IMR-90 (cell line): Measurements from ENCODE around the gene CCNT2. TPM values are rescaled to one million over a fixed set of nuclear protein-coding genes. Genes with fewer than 3 reads are reported as not detected.

Experiments
- ATAC-seq: fragments of 200-7000 bp; cut with Tn5 transposase; 2 replicates; pipeline ENCODE4 v1.9.1; 2020; ENCODE audit warnings: low read depth, mild to moderate bottlenecking, moderate library complexity
- BruUV-seq: library from RNA; stranded (reverse); fragments of 400-500 nt; replicated peaks from 2 replicates; lab custom pipeline; 2021; lab: Mats Ljungman, UMichigan
- CTCF ChIA-PET: fragments of 300-600 bp; formaldehyde crosslinking; extraction: SDS; loops from one replicate; lab custom pipeline; 2021; ENCODE audit warnings: antibody characterized with exemption; lab: Yijun Ruan, JAX
- POLR2A ChIA-PET: fragments of 300-600 bp; sonication (Branson Sonifier 250); formaldehyde crosslinking; loops from one replicate; lab custom pipeline; 2022; ENCODE audit warnings: antibody characterized with exemption; ENCODE audit not compliant: unreplicated experiment; lab: Charles Lee
- DNase-seq: peaks from one replicate; pipeline ENCODE4 v3.0.0; 2013
- H2AFZ ChIP-seq: replicated peaks from 2 replicates; pipeline ENCODE3; 2013; ENCODE audit warnings: low read length, mild to moderate bottlenecking; ENCODE audit not compliant: poor library complexity
- H2AK5ac ChIP-seq: 2 replicates; pipeline ENCODE4 v1.6.1; 2013; ENCODE audit warnings: low read depth, low read length, inconsistent platforms
- H2AK9ac ChIP-seq: replicated peaks from 2 replicates; pipeline ENCODE3; 2013; ENCODE audit warnings: mild to moderate bottlenecking, low read depth, low read length, moderate library complexity; ENCODE audit not compliant: poor library complexity
- H2BK120ac ChIP-seq: 2 replicates; pipeline ENCODE4 v1.6.1; 2013; ENCODE audit warnings: low read depth, low read length, inconsistent platforms
- H2BK15ac ChIP-seq: 3 replicates; pipeline ENCODE4 v1.6.1; 2013; ENCODE audit warnings: low read depth, low read length, inconsistent platforms
- H2BK20ac ChIP-seq: 2 replicates; pipeline ENCODE4 v1.6.1; 2013; ENCODE audit warnings: low read depth, mild to moderate bottlenecking, inconsistent platforms, low read length, moderate library complexity
- H2BK5ac ChIP-seq: 2 replicates; pipeline ENCODE4 v1.6.1; 2013; ENCODE audit warnings: mild to moderate bottlenecking, low read depth, low read length, inconsistent platforms; ENCODE audit not compliant: poor library complexity, severe bottlenecking
- H3K14ac ChIP-seq: replicated peaks from 2 replicates; pipeline ENCODE4 v1.6.1; 2013; ENCODE audit warnings: low read depth, low read length, inconsistent platforms
- H3K18ac ChIP-seq: 2 replicates; pipeline ENCODE4 v1.6.1; 2013; ENCODE audit warnings: low read depth, low read length, control low read depth
- H3K23ac ChIP-seq: 2 replicates; pipeline ENCODE4 v1.6.1; 2013; ENCODE audit warnings: low read depth, low read length, inconsistent platforms
- H3K27ac ChIP-seq: 2 replicates; pipeline ENCODE4 v1.5.1; 2013; ENCODE audit warnings: mild to moderate bottlenecking, control low read depth, low read length; ENCODE audit not compliant: insufficient read depth
- H3K27me3 ChIP-seq: 2 replicates; pipeline ENCODE4 v1.6.1; 2013; ENCODE audit warnings: low read length; ENCODE audit not compliant: control insufficient read depth, insufficient read depth
- H3K36me3 ChIP-seq: 2 replicates; pipeline ENCODE4 v1.6.1; 2013; ENCODE audit warnings: low read length, mixed read lengths; ENCODE audit not compliant: control insufficient read depth, insufficient read depth
- H3K4ac ChIP-seq: 2 replicates; pipeline ENCODE4 v1.6.1; 2013; ENCODE audit warnings: low read depth, low read length, inconsistent platforms
- H3K4me1 ChIP-seq: 2 replicates; pipeline ENCODE4 v1.6.1; 2013; ENCODE audit warnings: low read length, mixed read lengths; ENCODE audit not compliant: control insufficient read depth, insufficient read depth
- H3K4me2 ChIP-seq: 2 replicates; pipeline ENCODE4 v1.6.1; 2013; ENCODE audit warnings: low read depth, mild to moderate bottlenecking, control low read depth, low read length, moderate library complexity
- H3K4me3 ChIP-seq: 2 replicates; pipeline ENCODE4 v1.5.1; 2013; ENCODE audit warnings: low read depth, mild to moderate bottlenecking, control low read depth, low read length, moderate library complexity; ENCODE audit not compliant: insufficient read depth
- H3K56ac ChIP-seq: 2 replicates; pipeline ENCODE4 v1.6.1; 2013; ENCODE audit warnings: low read length, inconsistent platforms; ENCODE audit not compliant: insufficient read depth; ENCODE audit errors: extremely low read depth
- H3K79me1 ChIP-seq, 2 experiments: 2 replicates each; pipeline ENCODE4 v1.6.1; 2013; ENCODE audit warnings: low read length in 2 of 2, inconsistent platforms in 1 of 2, low read depth in 1 of 2
- H3K9ac ChIP-seq: 2 replicates; pipeline ENCODE4 v1.6.1; 2013; ENCODE audit warnings: low read depth, low read length, control low read depth
- H3K9me1 ChIP-seq: 2 replicates; pipeline ENCODE4 v1.6.1; 2013; ENCODE audit warnings: low read length, inconsistent platforms; ENCODE audit not compliant: insufficient read depth
- H3K9me3 ChIP-seq: 2 replicates; pipeline ENCODE4 v1.6.1; 2013; ENCODE audit warnings: low read length; ENCODE audit not compliant: control insufficient read depth, insufficient read depth
- H4K20me1 ChIP-seq: 2 replicates; pipeline ENCODE4 v1.6.1; 2013; ENCODE audit warnings: low read length, inconsistent platforms; ENCODE audit not compliant: insufficient read depth
- H4K5ac ChIP-seq: 2 replicates; pipeline ENCODE4 v1.6.1; 2013; ENCODE audit warnings: mild to moderate bottlenecking, low read depth, low read length, control low read depth
- H4K8ac ChIP-seq, 2 experiments: 2 replicates each; pipeline ENCODE4 v1.6.1; 2013; ENCODE audit warnings: low read depth in 2 of 2, low read length in 2 of 2, control low read depth in 1 of 2, inconsistent platforms in 1 of 2
- H4K91ac ChIP-seq: 2 replicates; pipeline ENCODE4 v1.6.1; 2013; ENCODE audit warnings: low read depth, low read length, inconsistent platforms; ENCODE audit not compliant: insufficient read depth
- CEBPB ChIP-seq: IDR thresholded peaks from 2 replicates; pipeline ENCODE4 v1.6.1; 2012; ENCODE audit warnings: low read depth, low read length, improper control_type of control experiment
- NFE2L2 ChIP-seq: fragments of 150-350 bp; IDR thresholded peaks from 2 replicates; pipeline ENCODE4 v1.6.1; 2016; ENCODE audit warnings: low read depth, mild to moderate bottlenecking, low read length
- WGBS, 2 experiments: methylation state at CpG; one replicate each; pipeline versions ENCODE4 v1.1.5 to v1.1.7; 2013; ENCODE audit warnings: missing lambda C conversion rate in 2 of 2; ENCODE audit not compliant: insufficient read length in 1 of 2; ENCODE audit errors: extremely low coverage in 2 of 2; 5-methylcytosine and 5-hydroxymethylcytosine counted together
- dilution Hi-C: fragments of 300-500 bp; cut with HindIII; formaldehyde crosslinking; loops from one replicate; pipeline ENCODE4 v1.14.3; 2018; ENCODE audit warnings: low sequenced_read_pairs; ENCODE audit not compliant: unreplicated experiment
- in situ Hi-C: fragments of 300-500 bp; cut with MboI; formaldehyde crosslinking; loops from 3 replicates; pipeline ENCODE4 v1.14.3; 2019; ENCODE audit warnings: low sequenced_read_pairs, inconsistent platforms, mixed read lengths
- intact Hi-C: fragments of 100-400 bp; cut with micrococcal nuclease; formaldehyde crosslinking; loops from 2 replicates; pipeline ENCODE4 v1.10.0; 2022
- polyA plus RNA-seq, 3 experiments: library from polyadenylated mRNA; depleted of rRNA; stranded (reverse); fragments of >200 nt; gene quantifications; 2 replicates each; pipeline ENCODE4 v1.2.3, GENCODE V29; 2012; ENCODE audit warnings: low replicate concordance in 1 of 3
- total RNA-seq: library from RNA; depleted of rRNA; stranded (reverse); fragments of >200 nt; gene quantifications from 2 replicates; pipeline ENCODE4 v1.2.3, GENCODE V29; 2012

CCNT2 gene
- total and polyA plus RNA-seq, 2 of the 4 experiments (the other 2 are of a cell fraction) = 8.8 to 44.6 TPM

GRCh38 chr2:134926231-134926931 lies 7.8 kb downstream of the CCNT2 start:
- no TSS peak for BruUV-seq
- no peak overlapping the region for H3K9ac ChIP-seq
- H3K56ac ChIP-seq = no peak overlapping the region
- ATAC-seq (peak; percentile 48), DNase-seq (peak; percentile 20)
- 0 out of 2 replicates have a peak overlapping the region, but pooled peaks have one; percentile 29 for H3K23ac ChIP-seq
- H4K5ac ChIP-seq = no peak overlapping the region
- no peak overlapping the region for H2AK5ac ChIP-seq
- H2BK20ac ChIP-seq = no peak overlapping the region
- no peaks in the 10 kb centered on the region for H3K9me3 ChIP-seq
- peaks cover 85% of the 10 kb centered on the region for H4K20me1 ChIP-seq
- CTCF ChIA-PET = no interaction called here
- H3K79me1 ChIP-seq = peaks cover 2 to 18% of the 10 kb centered on the region in 2 experiments; a peak in 3 of 4 replicates
- H3K14ac ChIP-seq = no peak overlapping the region
- no peak overlapping the region for H3K4ac ChIP-seq
- no peaks in the 10 kb centered on the region for H3K27me3 ChIP-seq
- dilution Hi-C loops (no loop called here), intact Hi-C loops (no loop called here), in situ Hi-C loops (no loop called here)
- H3K27ac ChIP-seq = no peak overlapping the region
- no peak overlapping the region for H2BK120ac ChIP-seq
- peaks cover 5% of the 10 kb centered on the region; the same call in 1 of the 2 replicates for H3K36me3 ChIP-seq
- peaks cover 3% of the 10 kb centered on the region for H3K4me1 ChIP-seq
- no peak overlapping the region for H4K8ac ChIP-seq
- H2AK9ac ChIP-seq = no peak overlapping the region
- H2BK15ac ChIP-seq = no peak overlapping the region
- H2BK5ac ChIP-seq = peak overlapping the region; percentile 11
- TF ChIP-seq CEBPB (peak; percentile 13; the same call in 1 of the 2 replicates), NFE2L2 (no peak)
- POLR2A ChIA-PET = no interaction called here
- H3K4me3 ChIP-seq = no peak overlapping the region
- no peaks in the 10 kb centered on the region; the same call in 1 of the 2 replicates for H3K9me1 ChIP-seq
- WGBS, 2 experiments = 100% methylated on average over 1 of the region's 3 CpGs; no CpG with 5 or more reads in 1 of the 2 experiments
- no peak overlapping the region for H3K18ac ChIP-seq
- no peak overlapping the region for H2AFZ ChIP-seq
- H3K4me2 ChIP-seq = peak overlapping the region; percentile 60
- H4K91ac ChIP-seq = no peak overlapping the region
